H1 (cell line): ENCODE data around the gene CCDC106. TPM values are rescaled to one million over a fixed set of nuclear protein-coding genes. Genes with fewer than 3 reads are reported as not detected.

Source experiments
- CTCF ChIA-PET: fragments of 300-600 bp; sonication (Branson Sonifier 250); formaldehyde crosslinking; loops from one replicate; lab custom pipeline; 2021; ENCODE audit not compliant: partially characterized antibody; lab: Charles Lee
- POLR2A ChIA-PET: fragments of 300-600 bp; sonication (Branson Sonifier 250); formaldehyde crosslinking; loops from one replicate; lab custom pipeline; 2021; ENCODE audit warnings: inconsistent platforms; ENCODE audit not compliant: partially characterized antibody; lab: Charles Lee
- DNase-seq, 2 experiments: peaks; one replicate each; pipeline versions ENCODE4 v3.0.0 to v3.0.0-alpha.2; 2010 to 2022; ENCODE audit warnings: low spot score in 2 of 2, low read depth in 1 of 2, mixed read lengths in 1 of 2
- FAIRE-seq: peaks from 2 replicates; lab custom pipeline; 2011; peaks lifted over from hg19 to GRCh38; lab: Jason Lieb, UNC
- H2AFZ ChIP-seq: 2 replicates; pipeline ENCODE4 v1.8.1; 2012; ENCODE audit warnings: low read length, inconsistent platforms
- H2AK5ac ChIP-seq: 2 replicates; pipeline ENCODE4 v1.6.1; 2013; ENCODE audit warnings: low read depth, low read length
- H2BK120ac ChIP-seq: replicated peaks from 2 replicates; pipeline ENCODE3; 2013; ENCODE audit warnings: low read depth, low read length, inconsistent platforms
- H2BK12ac ChIP-seq: 2 replicates; pipeline ENCODE4 v1.6.1; 2013; ENCODE audit warnings: low read depth, low read length
- H2BK15ac ChIP-seq: 2 replicates; pipeline ENCODE4 v1.6.1; 2013; ENCODE audit warnings: low read length
- H2BK20ac ChIP-seq: 2 replicates; pipeline ENCODE4 v1.6.1; 2013; ENCODE audit warnings: low read length
- H2BK5ac ChIP-seq: 2 replicates; pipeline ENCODE4 v1.6.1; 2013; ENCODE audit warnings: low read depth, low read length
- H3K14ac ChIP-seq: 2 replicates; pipeline ENCODE4 v1.6.1; 2013; ENCODE audit warnings: inconsistent platforms; ENCODE audit not compliant: insufficient read length
- H3K18ac ChIP-seq: 2 replicates; pipeline ENCODE4 v1.6.1; 2013; ENCODE audit warnings: low read length; ENCODE audit errors: extremely low read depth
- H3K23ac ChIP-seq: 2 replicates; pipeline ENCODE4 v1.6.1; 2013; ENCODE audit warnings: inconsistent platforms; ENCODE audit not compliant: insufficient read length
- H3K23me2 ChIP-seq: 2 replicates; pipeline ENCODE4 v1.6.1; 2013; ENCODE audit warnings: low read depth, low read length
- H3K27ac ChIP-seq: 2 replicates; pipeline ENCODE4 v1.6.1; 2011; ENCODE audit warnings: low read depth, low read length, inconsistent platforms
- H3K27me3 ChIP-seq, 4 experiments: replicated peaks in 1 of 4; 1 replicate in 1 of 4; 2 replicates in 3 of 4; pipeline versions ENCODE4 v1.6.1 to v1.8.1; 2011 to 2013; ENCODE audit warnings: low read length in 3 of 4, mild to moderate bottlenecking in 3 of 4, inconsistent platforms in 2 of 4, mixed read lengths in 2 of 4, moderate library complexity in 1 of 4; ENCODE audit not compliant: control insufficient read depth in 3 of 4, insufficient read depth in 3 of 4; ENCODE audit errors: extremely low read depth in 1 of 4
- H3K36me3 ChIP-seq, 4 experiments: 2 replicates each; pipeline versions ENCODE4 v1.6.1 to v1.8.1; 2011 to 2013; ENCODE audit warnings: mild to moderate bottlenecking in 4 of 4, low read length in 3 of 4, moderate library complexity in 2 of 4, control low read depth in 1 of 4, inconsistent platforms in 1 of 4; ENCODE audit not compliant: insufficient read depth in 4 of 4, control insufficient read depth in 2 of 4
- H3K4ac ChIP-seq: replicated peaks from 2 replicates; pipeline ENCODE3; 2013; ENCODE audit warnings: low read length, low read depth, mixed read lengths, inconsistent platforms; ENCODE audit not compliant: insufficient read length
- H3K4me1 ChIP-seq, 4 experiments: replicated peaks in 1 of 4; 1 replicate in 1 of 4; 2 replicates in 3 of 4; pipeline versions ENCODE4 v1.6.1 to v1.8.1; 2011 to 2013; ENCODE audit warnings: low read length in 3 of 4, inconsistent platforms in 2 of 4, mixed read lengths in 1 of 4; ENCODE audit not compliant: insufficient read depth in 4 of 4, control insufficient read depth in 3 of 4
- H3K4me2 ChIP-seq, 2 experiments: 2 replicates each; pipeline versions ENCODE4 v1.6.1 to v1.8.1; 2011 to 2013; ENCODE audit warnings: low read depth in 2 of 2, low read length in 2 of 2, control low read depth in 1 of 2, inconsistent platforms in 1 of 2, mild to moderate bottlenecking in 1 of 2; ENCODE audit not compliant: insufficient read depth in 1 of 2
- H3K4me3 ChIP-seq, 4 experiments: fragments of 200-600, 300-600 bp in 1 of 4; sonication (generic), shearing (Covaris generic), sonication (Bioruptor Twin) in 1 of 4; 2 replicates each; pipeline versions ENCODE4 v1.5.1 to v1.8.1; 2011 to 2016; ENCODE audit warnings: low read length in 4 of 4, low read depth in 3 of 4, control low read depth in 2 of 4, inconsistent platforms in 2 of 4, mild to moderate bottlenecking in 2 of 4, mixed read lengths in 1 of 4, moderate library complexity in 1 of 4; ENCODE audit not compliant: insufficient read depth in 2 of 4; ENCODE audit errors: extremely low read depth in 1 of 4
- H3K56ac ChIP-seq: replicated peaks from 2 replicates; pipeline ENCODE3; 2013; ENCODE audit warnings: low read depth, mild to moderate bottlenecking, mixed read lengths, low read length, inconsistent platforms; ENCODE audit not compliant: insufficient read length
- H3K79me1 ChIP-seq: 2 replicates; pipeline ENCODE4 v1.6.1; 2013; ENCODE audit warnings: low read depth, low read length, control low read depth
- H3K79me2 ChIP-seq, 2 experiments: 2 replicates each; pipeline versions ENCODE4 v1.6.1 to v1.8.1; 2012 to 2013; ENCODE audit warnings: low read length in 2 of 2, mild to moderate bottlenecking in 2 of 2, inconsistent platforms in 1 of 2; ENCODE audit not compliant: insufficient read depth in 2 of 2, control insufficient read depth in 1 of 2
- H3K9ac ChIP-seq, 4 experiments: replicated peaks in 1 of 4; 1 replicate in 1 of 4; 2 replicates in 3 of 4; pipeline versions ENCODE4 v1.6.1 to v1.8.1; 2011 to 2013; ENCODE audit warnings: low read depth in 3 of 4, low read length in 3 of 4, control low read depth in 2 of 4, mild to moderate bottlenecking in 2 of 4, moderate library complexity in 2 of 4, inconsistent platforms in 1 of 4; ENCODE audit errors: extremely low read depth in 1 of 4
- H3K9me3 ChIP-seq, 2 experiments: 2 replicates each; pipeline versions ENCODE4 v1.6.1 to v1.8.1; 2012 to 2013; ENCODE audit warnings: mild to moderate bottlenecking in 2 of 2, moderate library complexity in 2 of 2, control low read depth in 1 of 2, inconsistent platforms in 1 of 2, low read depth in 1 of 2, low read length in 1 of 2, mixed read lengths in 1 of 2; ENCODE audit not compliant: insufficient read depth in 2 of 2
- H4K20me1 ChIP-seq, 2 experiments: replicated peaks in 1 of 2; 2 replicates each; pipeline versions ENCODE3 to v1.8.1; 2011 to 2013; ENCODE audit warnings: inconsistent platforms in 2 of 2, low read length in 2 of 2, mild to moderate bottlenecking in 1 of 2; ENCODE audit not compliant: insufficient read depth in 2 of 2, control insufficient read depth in 1 of 2
- H4K5ac ChIP-seq: 2 replicates; pipeline ENCODE4 v1.6.1; 2013; ENCODE audit warnings: low read length, low read depth, mixed read lengths, inconsistent platforms; ENCODE audit not compliant: insufficient read length
- H4K8ac ChIP-seq: 2 replicates; pipeline ENCODE4 v1.8.0; 2013; ENCODE audit warnings: mild to moderate bottlenecking, moderate library complexity, low read length, inconsistent platforms; ENCODE audit not compliant: insufficient read depth; ENCODE audit errors: extremely low read depth
- H4K91ac ChIP-seq: replicated peaks from 2 replicates; pipeline ENCODE3; 2013; ENCODE audit warnings: low read length, mixed read lengths, inconsistent platforms; ENCODE audit not compliant: insufficient read length
- CTBP2 ChIP-seq: IDR thresholded peaks from 2 replicates; pipeline ENCODE4 v1.7.0; 2011; ENCODE audit warnings: borderline replicate concordance, mild to moderate bottlenecking, moderate library complexity, mixed read lengths, low read length; ENCODE audit not compliant: insufficient read depth, insufficient read length
- KDM5A ChIP-seq: fragments of 200-600 bp; IDR thresholded peaks from 2 replicates; pipeline ENCODE4 v1.7.1; 2012; ENCODE audit warnings: mild to moderate bottlenecking, low read length, inconsistent platforms, mixed read lengths
- MAFK ChIP-seq: IDR thresholded peaks from 2 replicates; pipeline ENCODE4 v1.6.1; 2012; ENCODE audit warnings: low read depth, mild to moderate bottlenecking, improper control_type of control experiment, low read length
- SP1 ChIP-seq: IDR thresholded peaks from 2 replicates; pipeline ENCODE4 v1.6.1; 2011; ENCODE audit warnings: low read depth, low read length
- TBP ChIP-seq: IDR thresholded peaks from 2 replicates; pipeline ENCODE4 v1.6.1; 2011; ENCODE audit warnings: low read depth, low read length, improper control_type of control experiment
- WGBS, 2 experiments: shearing (Covaris generic) in 1 of 2; methylation state at CpG; one replicate each; pipeline versions ENCODE4 v1.1.6 to v1.1.7; 2013 to 2015; ENCODE audit warnings: low lambda C conversion rate in 2 of 2, mixed read lengths in 2 of 2, inconsistent platforms in 1 of 2, low coverage in 1 of 2, missing lambda C conversion rate in 1 of 2; ENCODE audit not compliant: insufficient replicate concordance in 2 of 2, insufficient coverage in 1 of 2, insufficient read length in 1 of 2; ENCODE audit errors: extremely low coverage in 1 of 2, missing lambda C conversion rate in 1 of 2; 5-methylcytosine and 5-hydroxymethylcytosine counted together
- polyA plus RNA-seq, 7 experiments: library from polyadenylated mRNA; depleted of rRNA in 3 of 7; stranded (reverse) in 5 of 7; unstranded in 2 of 7; fragments of >200 nt in 5 of 7; fragments of 200-250 nt in 2 of 7; gene quantifications; 1 replicate in 5 of 7; 2 replicates in 1 of 7; 4 replicates in 1 of 7; pipeline versions ENCODE4 v1.2.1 to v1.2.3, GENCODE V29; 2011 to 2013; ENCODE audit warnings: missing spikeins in 2 of 7, mixed read lengths in 2 of 7
- total RNA-seq: library from RNA; stranded (reverse); fragmentation: NEBNext Ultra II Directional; extraction: Animal tissue kit (Norgen Biotek cat#: 25700); gene quantifications from 2 replicates; pipeline ENCODE4 v1.2.1, GENCODE V29; 2021

Gene CCDC106
- total and polyA plus RNA-seq, 2 of the 8 experiments (the other 6 are each of a cell fraction or from before 2014, with no cell fraction given): 12.0 to 20.1 TPM

- no peaks in the 10 kb centered on the region; a peak in 1 of 4 replicates for H3K9me3 ChIP-seq
- peaks cover 0 to 2% (median 0%) of the 10 kb centered on the region in 4 experiments; a peak in 1 of 7 replicates for H3K27me3 ChIP-seq
- no peak overlapping the region for H4K8ac ChIP-seq
- H3K23ac ChIP-seq: no peak overlapping the region
- peaks cover 0 to 30% (median 4%) of the 10 kb centered on the region in 4 experiments; a peak in 5 of 8 replicates for H3K36me3 ChIP-seq
- no peak overlapping the region for H3K4ac ChIP-seq
- no peak overlapping the region for H2BK5ac ChIP-seq
- no peak for FAIRE-seq
- no peak overlapping the region for H4K5ac ChIP-seq
- H3K4me3 ChIP-seq: no peak overlapping the region
- no peak overlapping the region for H2AFZ ChIP-seq
- CTCF ChIA-PET: no interaction called here
- peaks cover 4 to 23% of the 10 kb centered on the region in 2 experiments for H4K20me1 ChIP-seq
- POLR2A ChIA-PET: interaction anchor here (1.0 to 4.3 kb wide), 4 partner anchors 7 to 206 kb away, joined by 3 to 32 read pairs (median 4); partner anchors contain the start of genes UBE2S and ZNF524
- H3K23me2 ChIP-seq: no peaks in the 10 kb centered on the region
- no peak overlapping the region for H2BK120ac ChIP-seq
- no peak overlapping the region for H3K9ac ChIP-seq
- H3K4me1 ChIP-seq: no peaks in the 10 kb centered on the region
- H2BK20ac ChIP-seq: no peak overlapping the region
- TF ChIP-seq CTBP2 (no peak), MAFK (no peak), TBP (no peak), KDM5A (no peak), SP1 (no peak)
- TF ChIP-seq, all 59 proteins: peak for 0
- Histone ChIP-seq H3K27ac (no peak overlapping the region), H3K56ac (no peak overlapping the region), H3K18ac (no peak overlapping the region), H3K4me2 (no peak overlapping the region), H2BK15ac (no peak overlapping the region), H4K91ac (no peak overlapping the region), H3K14ac (no peak overlapping the region), H3K79me1 (peaks cover 4% of the 10 kb centered on the region; the same call in 1 of the 2 replicates), H2AK5ac (no peak overlapping the region), H3K79me2 (no peaks in the 10 kb centered on the region), H2BK12ac (no peak overlapping the region)
- 96% methylated on average over 22 of the region's 27 CpGs; no CpG with 5 or more reads in 1 of the 2 experiments for WGBS, 2 experiments
- DNase-seq: no peak
Measured at GRCh38 chr19:55613396-55613795, 34.6 kb upstream of the CCDC106 start.
